HepG2 (cell line): ENCODE measurements around the gene C19orf38. TPM values are rescaled to one million over a fixed set of nuclear protein-coding genes. Genes with fewer than 3 reads are reported as not detected.

Experiments used
- ARID4A ChIP-seq: sonication (generic); formaldehyde crosslinking; IDR thresholded peaks from 2 replicates; pipeline ENCODE4 v1.5.0; 2020; ENCODE audit warnings: mild to moderate bottlenecking, missing genetic modification reagents, borderline replicate concordance
- ATF7 ChIP-seq, 2 experiments: fragments of 450-650 bp in 1 of 2; sonication (generic) in 1 of 2; formaldehyde crosslinking in 1 of 2; IDR thresholded peaks; 2 replicates each; pipeline versions ENCODE4 v1.4.0 to v1.6.1; 2016 to 2020; ENCODE audit warnings: antibody characterized with exemption in 1 of 2, mild to moderate bottlenecking in 1 of 2, missing genetic modification reagents in 1 of 2
- CTCF ChIP-seq: sonication (generic); formaldehyde crosslinking; IDR thresholded peaks from 2 replicates; pipeline ENCODE4 v1.5.0; 2020; ENCODE audit warnings: mild to moderate bottlenecking, missing genetic modification reagents, moderate library complexity
- FOXK1 ChIP-seq: sonication (generic); formaldehyde crosslinking; IDR thresholded peaks from 2 replicates; pipeline ENCODE4 v1.4.0; 2020; ENCODE audit warnings: low read depth, missing genetic modification reagents, borderline replicate concordance
- GABPA ChIP-seq, 2 experiments: IDR thresholded peaks; 2 replicates each; pipeline ENCODE4 v1.6.1; 2011 to 2016; ENCODE audit warnings: low read depth in 2 of 2, low read length in 1 of 2, missing biosample characterization in 1 of 2, missing genetic modification characterization in 1 of 2
- GABPB1 ChIP-seq: IDR thresholded peaks from 2 replicates; pipeline ENCODE4 v1.6.1; 2016; ENCODE audit warnings: mild to moderate bottlenecking, missing genetic modification reagents, moderate library complexity, missing compliant biosample characterization
- MEF2D ChIP-seq: sonication (generic); formaldehyde crosslinking; IDR thresholded peaks from 2 replicates; pipeline ENCODE4 v1.5.1; 2020; ENCODE audit warnings: mild to moderate bottlenecking, missing genetic modification reagents
- SAP130 ChIP-seq: IDR thresholded peaks from 2 replicates; pipeline ENCODE4 v1.6.1; 2016; ENCODE audit warnings: low read depth
- SP140L ChIP-seq: sonication (generic); formaldehyde crosslinking; IDR thresholded peaks from 2 replicates; pipeline ENCODE4 v1.4.0; 2020; ENCODE audit warnings: missing genetic modification reagents, borderline replicate concordance
- TBX2 ChIP-seq: sonication (generic); formaldehyde crosslinking; IDR thresholded peaks from 2 replicates; pipeline ENCODE4 v1.5.0; 2020; ENCODE audit warnings: missing genetic modification reagents, mild to moderate bottlenecking, borderline replicate concordance
- TEAD3 ChIP-seq: optimal IDR thresholded peaks from 2 replicates; pipeline ENCODE3; 2016; ENCODE audit warnings: borderline replicate concordance
- ZBTB26 ChIP-seq: IDR thresholded peaks from 2 replicates; pipeline ENCODE4 v1.6.1; 2016; ENCODE audit warnings: missing compliant biosample characterization, missing genetic modification reagents, borderline replicate concordance
- ZBTB3 ChIP-seq: sonication (generic); formaldehyde crosslinking; IDR thresholded peaks from 2 replicates; pipeline ENCODE4 v1.4.0; 2020; ENCODE audit warnings: low read depth, mild to moderate bottlenecking, moderate library complexity, missing genetic modification reagents, borderline replicate concordance
- ZNF570 ChIP-seq: sonication (generic); formaldehyde crosslinking; IDR thresholded peaks from 2 replicates; pipeline ENCODE4 v1.4.0; 2020; ENCODE audit warnings: mild to moderate bottlenecking, missing genetic modification reagents, borderline replicate concordance
- ZNF607 ChIP-seq: sonication (generic); formaldehyde crosslinking; IDR thresholded peaks from 2 replicates; pipeline ENCODE4 v1.5.1; 2020; ENCODE audit warnings: missing genetic modification reagents, mild to moderate bottlenecking, borderline replicate concordance
- ZNF740 ChIP-seq: sonication (generic); formaldehyde crosslinking; IDR thresholded peaks from 2 replicates; pipeline ENCODE4 v1.4.0; 2020; ENCODE audit warnings: missing genetic modification reagents
- ZNF83 ChIP-seq: sonication (generic); formaldehyde crosslinking; IDR thresholded peaks from 2 replicates; pipeline ENCODE4 v1.4.0; 2020; ENCODE audit warnings: missing genetic modification reagents, mild to moderate bottlenecking, borderline replicate concordance
- ZNF839 ChIP-seq: sonication (generic); formaldehyde crosslinking; IDR thresholded peaks from 2 replicates; pipeline ENCODE4 v1.4.0; 2020; ENCODE audit warnings: missing genetic modification reagents, mild to moderate bottlenecking, borderline replicate concordance
- ZNF878 ChIP-seq: sonication (generic); formaldehyde crosslinking; IDR thresholded peaks from 2 replicates; pipeline ENCODE4 v1.8.1; 2023; ENCODE audit warnings: mild to moderate bottlenecking, missing genetic modification reagents, moderate library complexity
- ZSCAN21 ChIP-seq: sonication (generic); formaldehyde crosslinking; IDR thresholded peaks from 2 replicates; pipeline ENCODE4 v1.8.0; 2022; ENCODE audit warnings: mild to moderate bottlenecking, missing genetic modification reagents, moderate library complexity, borderline replicate concordance
- polyA plus RNA-seq, 8 experiments: library from polyadenylated mRNA; depleted of rRNA in 3 of 8; stranded (reverse) in 7 of 8; unstranded in 1 of 8; fragments of >200 nt; fragmentation: Illumina TruSeq in 4 of 8; extraction: Trizol in 4 of 8; gene quantifications; 2 replicates each; pipeline versions ENCODE4 v1.2.1 to v1.2.3, GENCODE V29; 2011 to 2016; ENCODE audit warnings: low read depth in 4 of 8, missing spikeins in 1 of 8, mixed read lengths in 1 of 8; ENCODE audit not compliant: insufficient read depth in 1 of 8
- total RNA-seq, 5 experiments: library from RNA; depleted of rRNA; stranded (reverse); fragments of >200 nt; fragmentation: Illumina TruSeq; extraction: Trizol; gene quantifications; 2 replicates each; pipeline ENCODE4 v1.2.3, GENCODE V29; 2016; ENCODE audit warnings: low read depth in 1 of 5

The C19orf38 gene
- total and polyA plus RNA-seq, 2 of the 13 experiments (the other 11 are each of a cell fraction or from before 2014, with no cell fraction given), result 0.11 TPM; not detected in 1

DNA sequence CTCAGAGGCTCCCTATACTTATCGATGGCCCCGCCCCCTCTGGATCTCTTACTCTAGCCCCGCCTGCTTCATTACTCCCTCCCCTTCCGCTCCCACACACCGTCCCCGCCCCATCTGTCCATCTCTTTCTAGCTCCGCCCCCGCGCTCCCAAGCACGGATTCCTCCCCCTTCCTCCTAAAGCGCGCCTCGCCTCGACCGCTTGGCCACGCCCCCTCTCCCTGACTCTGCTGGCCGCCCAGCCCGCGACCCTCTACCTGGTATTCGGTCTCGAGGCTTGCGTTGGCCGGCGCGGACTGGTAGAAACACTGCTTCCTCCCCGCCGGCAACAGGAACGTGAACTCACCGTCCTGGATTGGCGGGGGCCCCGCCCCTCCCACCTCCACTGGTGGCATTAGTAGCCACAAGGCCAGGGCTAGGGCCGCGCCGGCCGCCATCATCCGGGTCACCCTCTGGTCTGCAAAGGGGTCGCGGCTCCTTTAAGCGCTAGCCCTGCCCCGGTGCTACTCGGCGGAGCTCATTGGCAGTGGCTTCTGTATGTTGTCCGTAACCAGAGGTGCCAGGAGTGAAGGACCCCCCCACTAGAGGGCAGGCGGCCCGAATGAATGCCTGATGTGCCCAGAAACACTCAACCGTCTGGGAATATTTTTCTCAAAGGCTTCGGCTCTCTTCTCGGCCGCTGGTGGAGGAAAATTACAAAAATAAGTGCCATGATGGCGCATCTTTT lies 12.3 kb upstream of the C19orf38 start, which contains the start of gene TMED1 (continued):
- TF ChIP-seq ZNF878 (CRISPR knock-in tag) (no peak), TEAD3 (CRISPR knock-in tag) (peak; percentile 57), ZNF570 (CRISPR knock-in tag) (peak; percentile 63; the same call in 1 of the 2 replicates), SAP130 (CRISPR knock-in tag) (peak; percentile 66), ZNF607 (CRISPR knock-in tag) (0 out of 2 replicates have a peak, but pooled peaks have one; percentile 15), ZBTB26 (CRISPR knock-in tag) (0 out of 2 replicates have a peak, but pooled peaks have one; percentile 61), ATF7 (IDR thresholded peaks at IDR 0.05) (no peak), ATF7 (CRISPR knock-in tag; IDR thresholded peaks at IDR 0.05) (peak; percentile 54), FOXK1 (CRISPR knock-in tag) (0 out of 2 replicates have a peak, but pooled peaks have one; percentile 5), SP140L (CRISPR knock-in tag) (0 out of 2 replicates have a peak, but pooled peaks have one; percentile 36), GABPB1 (CRISPR knock-in tag) (peak; percentile 73), ZNF740 (CRISPR knock-in tag) (peak; percentile 75), ARID4A (CRISPR knock-in tag) (peak; percentile 76; the same call in 1 of the 2 replicates), CTCF (CRISPR knock-in tag) (peak; percentile 66), ZBTB3 (CRISPR knock-in tag) (peak; percentile 63; the same call in 1 of the 2 replicates), TBX2 (CRISPR knock-in tag) (peak; percentile 71), GABPA (IDR thresholded peaks at IDR 0.05; ENCODE audit: low read depth, low read length) (peak; percentile 41), GABPA (CRISPR knock-in tag; IDR thresholded peaks at IDR 0.05; ENCODE audit: low read depth) (peak; percentile 69; the same call in 1 of the 2 replicates), MEF2D (CRISPR knock-in tag) (no peak), ZNF83 (CRISPR knock-in tag) (no peak), ZNF839 (CRISPR knock-in tag) (peak; percentile 64; the same call in 1 of the 2 replicates), ZSCAN21 (no peak)
